ENCODE measurements around the gene GPD1L.

GRCh38 chr3:32181365-32181764 is 74.9 kb downstream of the GPD1L start:
- TF ChIP-seq, protein P1, sequence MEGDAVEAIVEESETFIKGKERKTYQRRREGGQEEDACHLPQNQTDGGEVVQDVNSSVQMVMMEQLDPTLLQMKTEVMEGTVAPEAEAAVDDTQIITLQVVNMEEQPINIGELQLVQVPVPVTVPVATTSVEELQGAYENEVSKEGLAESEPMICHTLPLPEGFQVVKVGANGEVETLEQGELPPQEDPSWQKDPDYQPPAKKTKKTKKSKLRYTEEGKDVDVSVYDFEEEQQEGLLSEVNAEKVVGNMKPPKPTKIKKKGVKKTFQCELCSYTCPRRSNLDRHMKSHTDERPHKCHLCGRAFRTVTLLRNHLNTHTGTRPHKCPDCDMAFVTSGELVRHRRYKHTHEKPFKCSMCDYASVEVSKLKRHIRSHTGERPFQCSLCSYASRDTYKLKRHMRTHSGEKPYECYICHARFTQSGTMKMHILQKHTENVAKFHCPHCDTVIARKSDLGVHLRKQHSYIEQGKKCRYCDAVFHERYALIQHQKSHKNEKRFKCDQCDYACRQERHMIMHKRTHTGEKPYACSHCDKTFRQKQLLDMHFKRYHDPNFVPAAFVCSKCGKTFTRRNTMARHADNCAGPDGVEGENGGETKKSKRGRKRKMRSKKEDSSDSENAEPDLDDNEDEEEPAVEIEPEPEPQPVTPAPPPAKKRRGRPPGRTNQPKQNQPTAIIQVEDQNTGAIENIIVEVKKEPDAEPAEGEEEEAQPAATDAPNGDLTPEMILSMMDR (IDR thresholded peaks at IDR 0.05; ENCODE audit: insufficient read depth, low read depth, low read length): no peak
- no peak for TF ChIP-seq EZH2 (IDR thresholded peaks at IDR 0.05; ENCODE audit: insufficient read depth, low read length)

Data from astrocyte (in vitro differentiated cells and primary cell).